Mesothelial cell of epicardium (in vitro differentiated cells): ENCODE results near the gene GGACT. TPM values are rescaled to one million over a fixed set of nuclear protein-coding genes. Genes with fewer than 3 reads are reported as not detected.

Experiments used
- DNase-seq, 2 experiments: peaks; one replicate each; pipeline ENCODE4 v3.0.0; 2021; ENCODE audit warnings: low spot score in 2 of 2; ENCODE audit not compliant: unreplicated experiment in 2 of 2
- H3K27ac Mint-ChIP-seq: 2 replicates; pipeline ENCODE4 v1.8.0; 2021; ENCODE audit warnings: mixed read lengths
- H3K27me3 Mint-ChIP-seq: 2 replicates; pipeline ENCODE4 v1.8.0; 2021; ENCODE audit warnings: low read depth, mixed read lengths
- H3K36me3 Mint-ChIP-seq: 2 replicates; pipeline ENCODE4 v1.8.0; 2021; ENCODE audit warnings: mixed read lengths
- H3K4me1 Mint-ChIP-seq: 2 replicates; pipeline ENCODE4 v1.8.0; 2021; ENCODE audit warnings: mixed read lengths
- H3K4me3 Mint-ChIP-seq: 2 replicates; pipeline ENCODE4 v1.8.0; 2021; ENCODE audit warnings: mild to moderate bottlenecking, moderate library complexity, mixed read lengths
- H3K9me3 Mint-ChIP-seq: 2 replicates; pipeline ENCODE4 v1.8.0; 2021; ENCODE audit warnings: mixed read lengths
- total RNA-seq: library from RNA; stranded (reverse); gene quantifications from 3 replicates; pipeline ENCODE4 v1.2.1, GENCODE V29; 2021
- TF ChIP-seq, protein P1 (sequence below): fragments of 200-600 bp; sonication (generic); IDR thresholded peaks from one replicate; pipeline ENCODE4 v1.5.0; 2021; ENCODE audit warnings: antibody characterized with exemption; ENCODE audit not compliant: unreplicated experiment

Gene GGACT
- total RNA-seq, 1 donor from 2014 or later = 6.6 TPM

DNA sequence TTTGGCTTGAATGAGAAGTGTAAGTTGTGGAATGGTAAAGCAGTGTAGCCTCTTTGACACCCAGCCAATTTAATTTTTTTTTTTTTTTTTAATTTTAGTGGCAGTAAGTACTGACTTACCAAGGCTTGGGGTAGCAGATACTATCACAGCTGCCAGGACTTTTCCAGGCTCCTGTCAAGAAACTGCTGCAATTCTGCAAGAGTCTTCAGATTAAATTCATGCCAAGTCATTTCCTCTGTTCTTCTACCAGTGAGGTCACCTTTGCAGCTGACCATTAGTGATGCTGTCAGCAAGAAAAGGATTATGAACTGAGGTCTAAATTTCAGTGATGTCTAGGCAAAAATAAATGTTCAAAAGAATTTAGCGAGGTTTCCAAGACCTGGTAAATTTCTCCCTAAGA lies 91.2 kb downstream of the GGACT start:
- peaks cover 5% of the 10 kb centered on the region for H3K4me1 Mint-ChIP-seq
- no peak for DNase-seq
- H3K27ac Mint-ChIP-seq = no peak overlapping the region

GRCh38 chr13:100495455-100495854 lies 93.1 kb downstream of the GGACT start:
- no peaks in the 10 kb centered on the region for H3K27me3 Mint-ChIP-seq

More for the DNA sequence above, 91.2 kb downstream of the GGACT start:
- Mint-ChIP-seq H3K4me3 (no peak overlapping the region), H3K27me3 (no peaks in the 10 kb centered on the region), H3K36me3 (peaks cover 2% of the 10 kb centered on the region), H3K9me3 (peaks cover 3% of the 10 kb centered on the region)
- TF ChIP-seq, protein P1, sequence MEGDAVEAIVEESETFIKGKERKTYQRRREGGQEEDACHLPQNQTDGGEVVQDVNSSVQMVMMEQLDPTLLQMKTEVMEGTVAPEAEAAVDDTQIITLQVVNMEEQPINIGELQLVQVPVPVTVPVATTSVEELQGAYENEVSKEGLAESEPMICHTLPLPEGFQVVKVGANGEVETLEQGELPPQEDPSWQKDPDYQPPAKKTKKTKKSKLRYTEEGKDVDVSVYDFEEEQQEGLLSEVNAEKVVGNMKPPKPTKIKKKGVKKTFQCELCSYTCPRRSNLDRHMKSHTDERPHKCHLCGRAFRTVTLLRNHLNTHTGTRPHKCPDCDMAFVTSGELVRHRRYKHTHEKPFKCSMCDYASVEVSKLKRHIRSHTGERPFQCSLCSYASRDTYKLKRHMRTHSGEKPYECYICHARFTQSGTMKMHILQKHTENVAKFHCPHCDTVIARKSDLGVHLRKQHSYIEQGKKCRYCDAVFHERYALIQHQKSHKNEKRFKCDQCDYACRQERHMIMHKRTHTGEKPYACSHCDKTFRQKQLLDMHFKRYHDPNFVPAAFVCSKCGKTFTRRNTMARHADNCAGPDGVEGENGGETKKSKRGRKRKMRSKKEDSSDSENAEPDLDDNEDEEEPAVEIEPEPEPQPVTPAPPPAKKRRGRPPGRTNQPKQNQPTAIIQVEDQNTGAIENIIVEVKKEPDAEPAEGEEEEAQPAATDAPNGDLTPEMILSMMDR = no peak

DNA sequence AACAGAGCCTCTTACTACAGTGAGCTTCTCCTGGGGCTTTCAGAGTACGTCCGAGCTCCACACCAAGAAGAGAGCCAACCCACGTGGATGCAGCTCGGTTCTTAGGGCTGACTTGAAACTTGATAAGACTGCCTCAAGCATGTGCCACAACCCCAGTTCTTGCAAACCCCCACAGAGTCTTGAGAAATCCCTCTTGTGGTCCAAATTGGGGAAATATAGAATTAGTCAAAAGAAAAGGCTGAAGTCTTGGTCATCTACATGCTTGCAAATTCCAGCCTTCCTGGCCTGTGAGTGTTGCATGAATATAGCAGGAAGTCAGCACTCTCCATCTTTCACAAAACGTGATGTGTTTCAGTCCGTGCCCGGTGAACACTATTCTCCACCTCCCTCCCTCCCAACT lies 95.2 kb downstream of the GGACT start:
- no peak overlapping the region for H3K4me3 Mint-ChIP-seq
- no peaks in the 10 kb centered on the region for H3K27me3 Mint-ChIP-seq
- peaks cover 2% of the 10 kb centered on the region for H3K36me3 Mint-ChIP-seq
- H3K27ac Mint-ChIP-seq = no peak overlapping the region
- peaks cover 3% of the 10 kb centered on the region for H3K9me3 Mint-ChIP-seq
- no peak for DNase-seq
- peaks cover 10% of the 10 kb centered on the region for H3K4me1 Mint-ChIP-seq
- TF ChIP-seq, protein P1 = no peak

More at GRCh38 chr13:100495455-100495854, 93.1 kb downstream of the GGACT start:
- Mint-ChIP-seq H3K4me3 (no peak overlapping the region), H3K4me1 (peaks cover 9% of the 10 kb centered on the region), H3K9me3 (peaks cover 3% of the 10 kb centered on the region), H3K36me3 (peaks cover 2% of the 10 kb centered on the region), H3K27ac (no peak overlapping the region)
- TF ChIP-seq, protein P1 = no peak
- DNase-seq = no peak

DNA sequence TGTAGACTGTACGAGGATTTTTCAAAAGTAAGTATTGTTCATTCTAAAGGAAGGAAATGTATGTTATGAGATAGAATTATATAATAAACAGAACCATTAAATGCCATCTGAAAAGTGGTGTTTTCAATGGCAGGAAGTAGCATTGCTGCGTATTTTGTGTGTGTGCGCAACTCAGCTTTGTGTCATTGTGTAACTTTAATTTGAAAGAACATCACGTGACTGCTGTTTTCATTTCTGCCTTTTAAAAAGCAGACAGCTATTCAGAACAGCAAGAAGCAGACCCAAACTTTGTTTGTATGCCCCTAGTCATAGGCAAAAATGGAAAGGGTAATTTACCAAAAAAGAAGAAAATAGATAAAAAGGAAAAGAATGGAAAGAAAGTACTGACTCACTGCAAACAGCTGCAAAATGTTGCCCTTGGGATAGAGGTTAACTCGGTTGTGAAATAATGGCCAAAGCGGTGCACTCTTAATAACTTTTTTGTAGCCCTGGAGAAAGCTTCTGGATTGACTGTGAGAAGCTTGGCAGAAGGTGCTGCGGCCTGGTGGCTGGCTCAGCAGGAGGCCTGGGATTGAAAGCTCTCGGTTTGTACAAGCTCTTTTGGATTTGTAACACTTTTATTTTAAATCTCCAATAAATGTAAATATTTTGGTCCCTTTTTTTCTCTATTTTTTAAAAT lies 97.3 kb downstream of the GGACT start:
- Mint-ChIP-seq H3K27me3 (no peaks in the 10 kb centered on the region), H3K4me1 (peaks cover 10% of the 10 kb centered on the region), H3K36me3 (peaks cover 2% of the 10 kb centered on the region), H3K27ac (no peak overlapping the region), H3K4me3 (no peak overlapping the region), H3K9me3 (peaks cover 3% of the 10 kb centered on the region)
- no peak for DNase-seq
- TF ChIP-seq, protein P1 = no peak

DNA sequence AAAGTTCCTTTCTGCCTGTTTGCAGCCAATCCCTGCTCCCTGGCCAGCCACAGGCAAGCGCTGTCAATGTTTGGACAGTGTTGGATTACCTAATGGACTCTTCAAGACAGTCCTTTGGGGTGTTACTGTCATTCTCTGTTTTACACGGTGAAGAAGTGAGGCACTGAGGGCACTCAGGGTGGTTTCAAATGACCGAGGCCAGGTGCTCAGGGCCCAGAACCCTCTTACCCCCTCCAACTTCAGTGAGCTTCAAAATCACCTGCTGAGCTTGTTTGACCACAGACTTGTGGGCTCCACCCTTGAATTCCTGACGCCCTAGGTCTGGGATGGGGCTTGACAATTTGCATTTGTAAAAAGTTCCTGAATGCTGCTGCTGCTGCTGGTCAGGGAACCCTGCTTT lies 97.9 kb downstream of the GGACT start:
- H3K4me3 Mint-ChIP-seq = no peak overlapping the region
- peaks cover 8% of the 10 kb centered on the region for H3K4me1 Mint-ChIP-seq
- H3K9me3 Mint-ChIP-seq = peaks cover 3% of the 10 kb centered on the region
- no peaks in the 10 kb centered on the region for H3K27me3 Mint-ChIP-seq
- peaks cover 2% of the 10 kb centered on the region for H3K36me3 Mint-ChIP-seq
- H3K27ac Mint-ChIP-seq = no peak overlapping the region
- no peak for DNase-seq
- TF ChIP-seq, protein P1 = no peak
